GM15510 (cell line): ENCODE measurements around the gene CAPN11.

ENCODE experiments used
- POLR2A ChIP-seq: IDR thresholded peaks from 3 replicates; pipeline ENCODE4 v1.6.1; 2011; ENCODE audit warnings: borderline replicate concordance; ENCODE audit not compliant: insufficient read length; ENCODE audit errors: extremely low read depth

The CAPN11 gene

GRCh38 chr6:44216677-44217331 is 58.2 kb downstream of the CAPN11 start, which contains the start of gene MYMX:
MYMX (plus strand) TSS chr6:44216926; CDS start chr6:44217472, 546 bp downstream.
- TF ChIP-seq POLR2A = no peak

GRCh38 chr6:44217332-44218143 is 58.9 kb downstream of the CAPN11 start:
- no peak for TF ChIP-seq POLR2A

- peak; percentile 63 for TF ChIP-seq POLR2A
Observed at GRCh38 chr6:44219053-44219814, 60.6 kb downstream of the CAPN11 start.

GRCh38 chr6:44219815-44220784 is 61.5 kb downstream of the CAPN11 start:
- TF ChIP-seq POLR2A = no peak

- no peak for TF ChIP-seq POLR2A
Observed at GRCh38 chr6:44220913-44221290, 62.3 kb downstream of the CAPN11 start.

- no peak for TF ChIP-seq POLR2A
Observed at GRCh38 chr6:44221291-44221960, 62.8 kb downstream of the CAPN11 start.

- TF ChIP-seq POLR2A = no peak
Observed at GRCh38 chr6:44221961-44222335, 63.3 kb downstream of the CAPN11 start.

- no peak for TF ChIP-seq POLR2A
Observed at GRCh38 chr6:44222486-44223318, 64.1 kb downstream of the CAPN11 start.

GRCh38 chr6:44223319-44224028 is 64.9 kb downstream of the CAPN11 start, which contains the start of gene SLC29A1:
SLC29A1 (plus strand) TSS chr6:44223595; CDS start chr6:44227314, 3,719 bp downstream.
- TF ChIP-seq POLR2A = peak; percentile 77

- no peak for TF ChIP-seq POLR2A
Observed at GRCh38 chr6:44224029-44224964, 65.7 kb downstream of the CAPN11 start.

- TF ChIP-seq POLR2A = no peak
Observed at GRCh38 chr6:44224965-44225305, 66.3 kb downstream of the CAPN11 start.
